Measurements from ENCODE around the gene ZNF605. TPM values are rescaled to one million over a fixed set of nuclear protein-coding genes. Genes with fewer than 3 reads are reported as not detected.
A peak's percentile ranks its signal among the peaks of the same experiment; 100 is the strongest.
"Not testable (repeated sequence)": the region's sequence is repeated elsewhere in the genome, so short reads cannot be mapped to it uniquely, and the experiment has no call there.

Gene ZNF605
- total and polyA plus RNA-seq, 2 donors (not counting 3 experiments of a cell fraction or from before 2014, with no cell fraction given) = 2.4 to 11.3 TPM

- TF ChIP-seq CTCF (IDR thresholded peaks at IDR 0.05; ENCODE audit: extremely low read depth in 1 of 2, insufficient read depth in 1 of 2, low read depth in 1 of 2, low read length in 2 of 2) = peak in 1 of 2 donors; percentile 10
- H3K9me1 ChIP-seq (replicated peaks; ENCODE audit: control insufficient read depth, extremely low read depth, insufficient read depth, low read length); H4K20me1 ChIP-seq (replicated peaks; ENCODE audit: control insufficient read depth, extremely low read depth, insufficient read depth, low read length); H3K36me3 ChIP-seq (ENCODE audit: control insufficient read depth in 2 of 2, extremely low read depth in 1 of 2, insufficient read depth in 2 of 2, low read length in 2 of 2); CTCF ChIA-PET; H3K4me2 ChIP-seq (ENCODE audit: insufficient read depth, low read length); FAIRE-seq; H3K4me3 ChIP-seq (replicated peaks in 1 of 3; ENCODE audit: insufficient read depth in 1 of 3, low read depth in 1 of 3, low read length in 3 of 3); H2AFZ ChIP-seq (ENCODE audit: low read depth, low read length); H3K4me1 ChIP-seq (ENCODE audit: control insufficient read depth, extremely low read depth, insufficient read depth, low read length); BruUV-seq (replicated peaks); H3K9me3 ChIP-seq (replicated peaks; ENCODE audit: control insufficient read depth, insufficient read depth, low read length); H3K27me3 ChIP-seq (ENCODE audit: control insufficient read depth in 2 of 2, insufficient read depth in 2 of 2, low read length in 2 of 2); H3K79me2 ChIP-seq (ENCODE audit: control insufficient read depth, insufficient read depth, low read length); intact Hi-C loops (cut with micrococcal nuclease); H3K27ac ChIP-seq (ENCODE audit: insufficient read depth, low read depth, low read length); H3K9ac ChIP-seq (replicated peaks; ENCODE audit: extremely low read depth, insufficient read depth, low read length); dilution Hi-C loops (cut with MboI; ENCODE audit: extremely low pct_ligation_motif_present, low sequenced_read_pairs); DNase-seq (ENCODE audit: low read depth, low spot score); POLR2A ChIA-PET: not testable (repeated sequence)
Observed at GRCh38 chr12:132963947-132964346, 7.8 kb upstream of the ZNF605 start.

GRCh38 chr12:132961790-132962189, 5.7 kb upstream of the ZNF605 start:
- not testable (repeated sequence) for H2AFZ ChIP-seq (ENCODE audit: low read depth, low read length); H3K9me1 ChIP-seq (replicated peaks; ENCODE audit: control insufficient read depth, extremely low read depth, insufficient read depth, low read length)

More at GRCh38 chr12:132961790-132962189, 5.7 kb upstream of the ZNF605 start:
- dilution Hi-C loops (cut with MboI; ENCODE audit: extremely low pct_ligation_motif_present, low sequenced_read_pairs); CTCF ChIA-PET; FAIRE-seq; POLR2A ChIA-PET; DNase-seq (ENCODE audit: low read depth, low spot score); H4K20me1 ChIP-seq (replicated peaks; ENCODE audit: control insufficient read depth, extremely low read depth, insufficient read depth, low read length); H3K4me2 ChIP-seq (ENCODE audit: insufficient read depth, low read length); H3K27ac ChIP-seq (ENCODE audit: insufficient read depth, low read depth, low read length); intact Hi-C loops (cut with micrococcal nuclease); BruUV-seq (replicated peaks); H3K79me2 ChIP-seq (ENCODE audit: control insufficient read depth, insufficient read depth, low read length); H3K27me3 ChIP-seq (ENCODE audit: control insufficient read depth in 2 of 2, insufficient read depth in 2 of 2, low read length in 2 of 2); H3K9ac ChIP-seq (replicated peaks; ENCODE audit: extremely low read depth, insufficient read depth, low read length); H3K4me3 ChIP-seq (replicated peaks in 1 of 3; ENCODE audit: insufficient read depth in 1 of 3, low read depth in 1 of 3, low read length in 3 of 3); H3K9me3 ChIP-seq (replicated peaks; ENCODE audit: control insufficient read depth, insufficient read depth, low read length); H3K4me1 ChIP-seq (ENCODE audit: control insufficient read depth, extremely low read depth, insufficient read depth, low read length); H3K36me3 ChIP-seq (ENCODE audit: control insufficient read depth in 2 of 2, extremely low read depth in 1 of 2, insufficient read depth in 2 of 2, low read length in 2 of 2): not testable (repeated sequence)
